ENCODE data around the gene ABLIM2.

ABLIM2 gene

GRCh38 chr4:8174970-8175369, 16.4 kb upstream of the ABLIM2 start:
- no peak for ATAC-seq

- no peak for ATAC-seq
These were observed 15.1 kb upstream of the ABLIM2 start for GRCh38 chr4:8173492-8174242.

- ATAC-seq = peak; percentile 82 to 93
These were observed 13.6 kb upstream of the ABLIM2 start for GRCh38 chr4:8171984-8172924.

DNA sequence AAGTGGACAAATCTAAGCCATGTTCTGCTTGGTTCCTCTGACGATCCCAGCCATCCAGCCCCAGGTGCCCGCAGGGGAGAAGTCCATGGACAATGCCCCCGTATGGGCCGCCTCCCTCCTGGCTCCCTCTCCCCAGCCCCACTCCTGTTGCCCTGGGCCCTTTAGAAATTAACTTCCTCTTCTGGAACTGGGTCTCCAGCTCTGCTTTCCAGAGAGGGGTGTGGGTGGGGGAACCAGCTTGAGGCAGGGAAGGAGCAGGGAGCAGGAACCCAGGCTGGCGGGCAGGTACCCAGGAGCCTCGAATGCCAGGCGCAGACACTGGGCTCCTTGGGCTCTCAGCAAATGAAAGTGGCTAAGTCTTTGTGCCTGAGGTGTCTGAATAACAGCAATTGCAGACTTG, 12.7 kb upstream of the ABLIM2 start:
- ATAC-seq = no peak

DNA sequence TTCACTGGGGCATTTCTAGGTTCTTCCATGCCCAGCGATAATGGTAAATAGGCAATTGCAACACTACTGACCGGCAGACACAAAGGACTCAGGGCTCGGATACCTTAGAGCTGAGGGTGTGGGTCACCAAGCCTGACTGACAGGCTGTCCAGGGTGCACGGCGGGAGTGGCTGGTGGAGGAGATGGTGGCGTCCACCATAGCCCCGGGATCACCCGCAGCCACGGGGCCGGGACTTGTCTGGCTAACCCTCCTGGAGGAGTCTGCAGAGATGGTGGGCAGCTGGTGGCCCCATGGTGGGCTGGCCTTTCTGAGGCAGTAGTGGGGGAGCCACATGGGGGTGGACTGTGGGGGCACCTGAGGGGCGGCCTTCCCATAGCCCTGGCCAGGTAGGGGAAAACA, 11.7 kb upstream of the ABLIM2 start:
- no peak for ATAC-seq

- ATAC-seq = no peak
These were observed 11.2 kb upstream of the ABLIM2 start for GRCh38 chr4:8169763-8170162.

DNA sequence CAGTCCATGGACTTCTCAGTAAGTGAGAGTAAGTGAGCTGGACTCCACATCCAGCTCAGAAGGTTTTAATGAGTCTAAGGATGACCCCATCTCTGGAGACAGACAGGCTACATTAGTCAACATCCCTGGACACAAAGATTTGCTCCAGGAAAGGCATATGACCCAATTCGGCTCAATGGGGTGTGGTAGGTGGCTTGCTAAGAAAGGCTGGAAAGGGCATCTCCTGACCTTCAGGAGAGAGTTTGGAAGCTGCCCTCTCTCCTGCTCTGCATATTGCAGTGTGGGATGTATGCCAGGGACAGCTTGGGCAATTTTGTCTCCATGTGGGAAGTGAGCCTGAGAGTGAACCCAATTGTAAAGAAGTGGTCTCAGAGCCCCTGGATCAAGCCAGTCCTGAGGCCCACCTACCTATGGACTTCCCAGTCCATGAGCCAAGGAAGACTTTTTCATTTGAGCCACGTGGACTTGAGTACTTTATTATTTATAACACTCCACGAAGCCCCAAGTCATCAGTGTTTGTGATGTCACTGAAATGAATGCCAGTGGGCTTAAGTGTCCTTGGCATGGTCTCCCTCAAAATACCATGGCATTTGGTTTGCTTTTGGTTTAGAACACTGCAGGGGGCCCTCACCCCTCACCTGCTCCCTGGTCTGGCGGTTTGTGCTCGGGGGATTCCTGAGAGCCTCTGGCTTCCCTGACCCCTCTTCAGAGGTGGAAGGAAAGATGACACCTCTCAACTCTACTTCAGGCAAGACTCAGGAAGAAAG, 10.4 kb upstream of the ABLIM2 start:
- no peak for ATAC-seq

- no peak for ATAC-seq
These were observed 9.6 kb upstream of the ABLIM2 start for GRCh38 chr4:8168232-8168631.

DNA sequence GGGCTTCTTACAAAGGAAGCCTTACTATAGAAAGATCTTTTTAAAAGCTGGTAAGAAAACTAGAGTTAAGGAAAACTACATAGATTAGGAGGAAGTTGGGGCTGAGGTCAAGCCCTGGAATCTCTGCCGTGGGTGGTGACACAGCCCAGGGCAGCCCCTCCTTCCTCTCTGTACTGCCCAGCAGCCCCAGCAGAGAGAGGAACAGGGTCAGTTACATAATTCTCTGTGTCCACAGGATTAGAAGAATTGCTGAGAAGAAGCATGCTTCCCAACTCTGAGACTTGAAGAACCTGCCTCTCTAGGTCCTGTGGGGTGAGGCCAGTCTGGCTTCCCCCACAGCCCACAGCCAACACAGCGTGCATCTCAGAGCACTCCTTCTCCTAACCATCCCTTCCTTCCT, 9.2 kb upstream of the ABLIM2 start:
- no peak for ATAC-seq

DNA sequence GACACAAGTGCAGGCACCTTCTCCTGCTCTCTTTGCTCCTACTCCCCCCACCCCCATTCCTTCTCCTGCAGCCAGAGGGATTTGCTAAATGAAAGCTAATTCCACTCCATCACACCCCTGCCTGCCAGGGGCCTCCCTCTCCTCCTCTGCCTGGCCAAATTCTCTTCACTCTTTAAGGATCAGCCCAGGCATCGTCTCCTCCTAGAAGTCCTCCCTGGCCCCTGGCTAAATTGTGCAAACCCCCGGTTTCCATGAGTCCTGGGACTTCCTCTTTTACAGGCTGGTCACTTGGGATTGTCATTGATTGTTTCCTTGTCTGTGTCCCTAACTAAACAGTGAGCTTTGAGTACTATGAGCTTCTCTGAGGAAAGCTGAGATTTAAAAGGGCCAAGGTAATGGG, 8.7 kb upstream of the ABLIM2 start:
- no peak for ATAC-seq

DNA sequence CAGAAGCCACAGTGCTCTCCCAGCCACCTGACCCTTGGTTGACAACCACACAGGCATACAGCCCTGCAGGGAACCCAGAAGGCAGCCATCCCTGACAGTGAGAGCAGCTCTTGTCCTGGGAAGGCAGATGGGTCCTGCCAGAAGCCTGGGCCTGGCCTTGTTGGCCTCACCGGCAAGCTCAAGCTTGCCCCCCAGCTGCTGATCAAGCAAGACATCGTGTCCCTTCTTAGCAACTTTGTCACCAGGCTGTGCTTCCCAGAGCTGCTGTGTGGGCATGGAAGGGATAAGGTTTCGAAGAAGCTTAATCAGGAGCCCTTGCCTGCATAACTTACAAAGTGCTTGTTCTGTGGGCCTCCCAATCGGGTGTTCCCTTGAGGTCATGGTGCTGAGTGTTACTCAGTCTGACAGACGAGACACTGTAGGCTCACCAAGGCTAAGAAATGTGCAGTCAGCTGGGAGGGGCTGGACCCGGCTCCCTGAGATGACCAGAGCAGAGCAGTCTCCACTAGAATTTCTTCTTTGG, 6.8 kb upstream of the ABLIM2 start:
- ATAC-seq = no peak

DNA sequence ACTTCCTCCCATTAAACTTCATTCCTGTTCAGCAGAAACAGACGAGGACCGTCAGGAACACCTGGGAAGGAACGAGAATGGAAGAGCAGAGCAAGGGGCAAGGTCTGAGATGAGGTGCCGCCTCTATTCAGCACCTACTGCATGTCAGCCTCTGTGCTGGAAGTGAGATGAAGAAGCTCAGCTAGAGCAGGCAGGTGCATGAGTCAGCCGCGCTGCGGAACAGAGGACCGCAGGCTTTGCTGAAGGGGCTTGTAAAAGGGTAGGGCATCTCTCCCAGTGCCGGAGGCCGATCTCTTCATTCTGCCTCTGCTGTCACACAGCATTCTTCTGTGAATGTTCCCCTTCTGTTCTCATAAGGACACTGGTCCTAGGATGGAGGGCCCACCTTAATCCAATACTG, 6.1 kb upstream of the ABLIM2 start:
- no peak for ATAC-seq

DNA sequence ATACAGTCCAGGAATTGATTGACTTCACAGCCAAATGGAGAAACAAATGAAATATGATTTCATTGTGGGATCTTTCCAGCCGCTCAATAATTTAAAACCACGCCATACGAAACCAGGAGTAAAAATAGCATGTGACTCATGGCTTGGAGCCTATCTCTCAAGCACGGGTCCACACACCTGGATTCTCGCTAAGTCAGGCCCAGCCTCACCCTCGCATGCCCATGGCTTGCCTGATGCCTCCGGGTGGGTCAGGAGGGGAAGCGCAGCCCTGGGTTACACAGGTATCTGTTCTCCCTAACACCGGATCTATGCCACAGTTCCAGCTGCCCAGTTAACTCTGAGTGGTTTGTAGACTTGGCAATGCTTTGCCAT, 5.6 kb upstream of the ABLIM2 start:
- ATAC-seq = no peak

DNA sequence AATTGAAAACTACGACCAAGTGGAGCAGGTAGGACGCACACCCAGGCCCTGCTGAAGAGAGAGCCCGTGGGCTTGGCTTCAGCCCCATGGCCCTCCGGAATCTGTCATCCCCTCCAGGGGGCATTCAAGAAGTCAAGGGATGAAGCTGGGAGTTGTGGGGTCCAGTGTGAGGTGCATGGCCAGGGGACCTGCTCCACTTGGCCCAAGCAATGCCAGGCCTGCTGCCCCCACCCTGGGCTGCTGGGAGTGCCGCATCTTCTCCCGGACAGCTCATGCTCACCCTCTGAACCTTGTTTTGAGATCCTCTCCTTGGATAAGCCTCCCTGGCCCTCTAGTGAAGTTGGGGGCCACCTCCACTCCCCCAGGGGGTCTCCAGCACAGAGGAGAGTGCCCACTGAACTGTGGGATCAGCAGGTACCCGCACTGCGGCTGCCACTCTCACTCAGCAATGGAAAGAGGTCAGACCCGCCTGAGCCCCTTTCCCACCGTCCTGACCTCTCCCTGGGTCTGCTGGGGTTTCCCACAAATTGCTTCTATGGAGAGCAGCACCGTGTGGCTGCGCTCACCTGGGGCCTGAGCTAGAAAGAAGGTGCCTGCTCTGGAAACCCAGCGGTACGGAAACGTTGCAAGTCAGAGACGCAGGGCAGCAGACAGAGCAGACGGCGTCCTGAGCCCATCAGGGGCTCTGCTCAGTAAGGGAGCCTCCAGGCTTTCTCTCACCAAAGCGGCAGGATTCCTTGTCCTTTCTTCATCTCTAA, 5.0 kb upstream of the ABLIM2 start:
- ATAC-seq = no peak

DNA sequence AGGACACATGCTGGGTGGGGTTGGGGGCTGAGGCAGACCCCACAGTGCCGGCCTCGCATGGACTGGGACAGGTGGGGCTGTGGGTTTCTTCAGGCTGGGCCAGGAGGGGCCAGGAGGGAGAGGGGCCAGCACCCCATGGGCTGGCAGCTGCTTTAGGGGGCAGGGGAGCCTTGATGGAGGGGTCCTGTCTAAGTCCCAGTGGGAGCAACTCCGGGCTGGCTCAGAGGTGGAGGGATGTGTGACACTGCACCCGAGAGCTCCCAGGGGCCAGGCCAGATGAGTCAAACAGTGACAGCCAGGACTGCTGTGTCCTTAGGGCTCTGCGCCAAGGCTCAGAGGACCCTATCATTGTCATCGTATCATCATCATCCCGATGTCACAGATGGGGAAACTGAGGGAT, 4.4 kb upstream of the ABLIM2 start:
- no peak for ATAC-seq

GRCh38 chr4:8162625-8163024, 4.0 kb upstream of the ABLIM2 start:
- ATAC-seq = no peak

- ATAC-seq = no peak
These were observed 2.0 kb upstream of the ABLIM2 start for GRCh38 chr4:8160572-8160971.

- ATAC-seq = no peak
These were observed 1.6 kb upstream of the ABLIM2 start for GRCh38 chr4:8160233-8160560.

GRCh38 chr4:8159537-8160232, 1.1 kb upstream of the ABLIM2 start:
- ATAC-seq = no peak

- peak in 1 of 2 donors; percentile 0 for ATAC-seq
These were observed 486 bp downstream of the ABLIM2 start for GRCh38 chr4:8157944-8158709.

GRCh38 chr4:8157496-8157895, 1.1 kb downstream of the ABLIM2 start:
- ATAC-seq = no peak
